HG02571 (cell line): ENCODE data around the gene XPO5.
"Not testable (repeated sequence)": the region's sequence is repeated elsewhere in the genome, so short reads cannot be mapped to it uniquely, and the experiment has no call there.

Experiments used
- ATAC-seq: cut with Tn5 transposase; IDR thresholded peaks from one replicate; pipeline ENCODE4 v1.9.1; 2021; ENCODE audit warnings: mild to moderate bottlenecking, moderate library complexity; ENCODE audit not compliant: unreplicated experiment

Gene XPO5

GRCh38 chr6:43575772-43576551 is at the start of gene XPO5, which contains the start of gene POLH:
XPO5 (minus strand) TSS chr6:43576038; CDS start chr6:43575864, 174 bp downstream.
POLH (plus strand) TSS chr6:43576185; CDS start chr6:43582320, 6,135 bp downstream.
- peak; percentile 79 for ATAC-seq

DNA sequence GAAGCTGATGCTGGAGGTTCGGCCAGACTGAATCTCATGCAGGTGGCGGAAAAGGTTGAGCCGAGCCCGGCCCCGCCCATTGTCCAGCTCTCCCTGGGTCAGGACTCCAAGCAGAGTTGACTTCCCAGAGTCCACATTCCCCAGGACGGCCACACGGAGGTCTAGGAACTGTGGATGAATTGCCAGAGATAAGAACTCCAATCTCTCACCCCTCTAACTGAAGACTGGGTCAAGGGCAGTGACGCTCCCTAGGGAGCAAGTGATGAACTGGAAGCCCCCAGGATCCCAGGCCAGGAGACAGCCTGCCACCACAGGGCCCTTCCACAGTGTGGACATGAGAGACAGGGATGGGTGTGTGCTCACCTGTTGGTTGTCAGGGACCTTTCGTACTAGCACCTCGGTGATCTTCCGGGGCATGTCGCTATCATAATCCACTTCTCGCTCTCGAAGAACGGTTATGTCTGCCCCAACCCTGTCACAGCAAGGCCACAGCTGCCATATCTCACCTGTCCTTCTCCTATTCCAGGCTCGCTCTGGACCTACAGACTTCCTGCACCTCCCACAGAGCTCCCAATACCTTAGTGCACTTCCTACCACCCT is 49.7 kb upstream of the XPO5 start:
- no peak for ATAC-seq

DNA sequence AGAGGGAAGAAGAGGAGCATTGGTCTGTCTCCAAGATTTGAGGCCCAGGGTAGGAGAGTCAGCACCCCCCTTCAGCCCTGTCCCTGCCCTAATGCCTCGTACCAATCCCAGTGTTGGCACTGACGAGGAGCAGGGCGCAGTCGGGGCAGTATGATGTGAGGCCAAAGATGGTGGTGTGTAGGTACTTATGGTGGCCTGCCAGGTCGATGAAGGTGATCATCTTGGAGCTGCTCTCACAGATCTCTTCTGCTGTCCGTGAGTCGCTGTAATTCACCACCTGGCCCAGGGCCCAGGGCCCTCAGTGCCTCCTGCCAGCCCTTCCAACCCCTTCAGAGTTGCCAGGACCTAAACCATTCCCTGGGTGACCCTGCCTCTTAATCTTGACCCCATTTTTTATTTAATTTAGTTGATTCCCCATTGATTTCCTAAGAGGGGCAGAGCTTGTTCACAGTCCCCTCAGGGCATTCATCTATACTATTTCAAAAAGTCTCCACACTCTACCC is 49.0 kb upstream of the XPO5 start:
- no peak for ATAC-seq

GRCh38 chr6:43623880-43624785 is 48.3 kb upstream of the XPO5 start:
- no peak for ATAC-seq

DNA sequence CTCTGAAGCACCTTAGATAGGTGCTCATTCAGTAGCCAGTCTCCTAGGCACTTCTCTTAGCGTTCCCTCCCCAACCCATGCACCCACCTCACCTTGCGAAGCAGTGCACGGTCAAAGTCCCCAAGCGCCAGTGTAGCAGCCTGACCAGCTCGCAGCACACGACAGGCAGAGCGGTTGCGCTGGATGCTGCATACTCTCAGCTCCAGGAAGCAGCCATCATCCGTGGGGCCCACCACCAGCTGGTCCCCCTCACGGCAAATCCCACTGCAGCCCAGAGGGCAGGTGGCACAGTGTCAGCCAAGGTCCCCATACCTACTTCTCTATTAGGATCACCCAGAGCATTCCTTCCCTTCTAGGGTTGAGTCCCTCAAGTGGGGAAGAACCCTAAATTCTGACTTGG is 46.7 kb upstream of the XPO5 start:
- no peak for ATAC-seq

DNA sequence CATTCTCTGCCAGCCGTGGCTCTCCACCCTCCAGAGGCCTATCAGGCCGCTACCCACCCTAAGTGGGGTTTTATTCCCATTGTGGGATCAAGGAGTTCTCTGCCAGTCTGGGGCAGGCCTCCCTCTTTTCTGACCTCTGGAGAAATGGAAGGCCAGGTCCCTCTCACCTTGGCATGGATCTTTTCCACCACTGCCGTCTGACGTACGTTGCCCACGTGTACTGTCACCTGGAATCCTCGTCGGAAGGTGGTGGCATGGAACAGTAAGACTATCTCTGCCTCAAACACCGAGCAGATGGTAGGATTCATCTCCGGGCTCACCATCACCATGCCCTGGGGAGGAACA is 46.0 kb upstream of the XPO5 start:
- ATAC-seq, result no peak

DNA sequence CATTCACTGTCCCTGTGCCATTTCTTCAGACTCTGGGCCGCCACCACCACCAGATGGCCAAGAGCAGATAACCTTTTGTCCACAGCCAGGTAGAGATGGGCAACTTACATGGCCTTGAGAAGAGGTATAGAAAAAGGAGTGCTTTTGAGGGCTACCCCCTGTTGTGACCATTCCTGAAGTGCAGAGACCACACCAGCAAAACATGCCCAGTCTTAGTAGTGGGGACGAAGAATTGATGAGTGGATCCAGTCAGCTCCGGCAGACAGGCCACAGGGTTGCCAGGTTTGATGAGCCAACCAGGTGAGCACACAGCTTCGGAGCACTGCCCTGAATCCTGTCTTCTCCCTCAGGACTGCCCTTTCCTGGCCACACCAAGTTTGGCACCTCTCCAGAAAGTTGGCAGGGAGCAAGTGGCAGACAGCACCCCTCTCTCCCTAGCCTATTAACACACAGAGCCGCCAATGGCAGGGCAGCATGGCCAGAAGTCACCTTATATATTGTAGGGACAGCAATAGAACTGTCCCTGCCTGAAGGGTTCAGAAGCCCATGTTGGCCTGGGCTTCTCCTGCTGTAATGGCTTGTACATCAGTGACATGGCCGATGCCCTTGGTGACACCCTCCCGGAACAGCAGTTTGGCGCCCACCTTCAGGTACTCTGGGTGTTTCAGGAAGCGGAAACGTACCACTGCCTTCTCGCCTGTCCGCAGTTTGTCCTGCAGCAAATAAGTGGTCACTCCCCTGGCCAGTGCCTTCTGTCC is 45.4 kb upstream of the XPO5 start:
- no peak for ATAC-seq

DNA sequence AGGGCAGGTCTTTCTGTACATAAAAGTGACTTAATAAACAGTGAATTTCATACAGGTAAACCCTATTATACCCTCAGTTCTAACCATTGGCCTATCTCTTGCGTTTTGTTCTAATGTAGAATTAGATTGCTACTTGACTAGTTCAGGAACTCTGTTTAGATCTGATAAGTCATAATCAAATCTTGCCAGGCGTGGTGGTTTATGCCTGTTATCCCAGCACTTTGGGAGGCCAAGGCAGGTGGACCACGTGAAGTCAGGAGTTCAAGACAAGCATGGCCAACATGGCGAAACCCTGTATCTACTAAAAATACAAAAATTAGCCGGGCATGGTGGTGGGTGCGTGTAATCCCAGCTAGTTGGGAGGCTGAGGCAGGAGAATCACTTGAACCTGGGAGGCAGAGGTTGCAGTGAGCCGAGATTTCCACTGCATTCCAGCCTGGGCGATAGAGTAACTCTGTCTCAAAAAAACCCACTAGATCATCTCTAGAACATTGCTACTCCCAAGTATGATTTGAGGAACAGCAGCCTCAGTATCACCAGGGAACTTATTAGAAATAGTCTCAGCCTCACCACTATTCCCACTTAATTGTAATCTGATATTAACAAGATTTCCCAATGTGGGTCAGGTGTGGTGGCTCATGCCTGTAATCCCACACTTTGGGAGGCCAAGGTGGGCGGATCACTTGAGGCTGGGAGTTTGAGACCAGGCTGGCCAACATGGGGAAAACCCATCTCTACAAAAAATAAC is 41.1 kb upstream of the XPO5 start:
- no peak for ATAC-seq

- ATAC-seq, result no peak
Observed at GRCh38 chr6:43614396-43614730, 38.5 kb upstream of the XPO5 start.

DNA sequence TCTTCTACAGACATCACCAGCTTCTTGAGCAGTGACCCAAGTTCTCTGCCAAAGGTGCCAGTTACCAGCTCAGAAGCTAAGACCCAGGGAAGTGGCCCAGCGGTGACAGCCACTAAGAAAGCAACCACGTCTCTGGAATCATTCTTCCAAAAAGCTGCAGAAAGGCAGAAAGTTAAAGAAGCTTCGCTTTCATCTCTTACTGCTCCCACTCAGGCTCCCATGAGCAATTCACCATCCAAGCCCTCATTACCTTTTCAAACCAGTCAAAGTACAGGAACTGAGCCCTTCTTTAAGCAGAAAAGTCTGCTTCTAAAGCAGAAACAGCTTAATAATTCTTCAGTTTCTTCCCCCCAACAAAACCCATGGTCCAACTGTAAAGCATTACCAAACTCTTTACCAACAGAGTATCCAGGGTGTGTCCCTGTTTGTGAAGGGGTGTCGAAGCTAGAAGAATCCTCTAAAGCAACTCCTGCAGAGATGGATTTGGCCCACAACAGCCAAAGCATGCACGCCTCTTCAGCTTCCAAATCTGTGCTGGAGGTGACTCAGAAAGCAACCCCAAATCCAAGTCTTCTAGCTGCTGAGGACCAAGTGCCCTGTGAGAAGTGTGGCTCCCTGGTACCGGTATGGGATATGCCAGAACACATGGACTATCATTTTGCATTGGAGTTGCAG is 38.0 kb upstream of the XPO5 start:
- ATAC-seq, result no peak

DNA sequence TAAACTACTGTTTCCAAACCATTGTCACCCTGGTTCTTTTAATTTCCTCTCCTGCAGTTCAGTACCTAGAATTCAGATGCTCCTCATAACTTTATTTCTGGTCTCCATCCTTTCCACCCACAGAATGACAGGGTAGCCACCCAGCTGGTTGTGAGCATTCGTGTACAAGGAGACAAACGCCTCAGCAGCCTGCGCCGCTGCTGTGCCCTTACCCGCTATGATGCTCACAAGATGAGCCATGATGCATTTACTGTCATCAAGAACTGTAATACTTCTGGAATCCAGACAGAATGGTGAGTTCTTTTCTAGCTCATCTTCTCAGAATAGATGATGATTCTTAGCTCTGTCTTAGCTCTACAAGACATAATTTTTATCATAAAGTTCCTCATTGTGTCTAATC is 34.6 kb upstream of the XPO5 start:
- ATAC-seq, result no peak

GRCh38 chr6:43609402-43609801 is 33.6 kb upstream of the XPO5 start:
- ATAC-seq, result no peak

DNA sequence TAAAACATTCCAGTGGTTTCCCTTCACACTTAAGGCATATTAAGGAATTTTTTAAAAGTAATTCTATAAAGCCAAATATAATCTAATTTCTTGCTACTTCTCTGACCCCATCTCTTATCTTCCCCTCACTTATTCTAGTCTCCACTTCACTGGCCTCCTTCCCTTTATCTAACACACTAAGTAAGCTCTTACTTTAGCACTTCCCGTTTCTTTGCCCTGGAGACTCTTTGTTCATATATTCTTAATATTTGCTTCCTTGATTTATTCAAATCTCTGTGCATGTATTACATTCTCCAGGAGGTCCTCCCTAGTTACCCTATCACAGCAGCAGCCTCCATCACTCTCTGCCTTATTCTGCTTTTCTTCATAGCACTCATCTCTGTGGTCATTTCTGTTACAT is 33.0 kb upstream of the XPO5 start:
- ATAC-seq, result no peak

DNA sequence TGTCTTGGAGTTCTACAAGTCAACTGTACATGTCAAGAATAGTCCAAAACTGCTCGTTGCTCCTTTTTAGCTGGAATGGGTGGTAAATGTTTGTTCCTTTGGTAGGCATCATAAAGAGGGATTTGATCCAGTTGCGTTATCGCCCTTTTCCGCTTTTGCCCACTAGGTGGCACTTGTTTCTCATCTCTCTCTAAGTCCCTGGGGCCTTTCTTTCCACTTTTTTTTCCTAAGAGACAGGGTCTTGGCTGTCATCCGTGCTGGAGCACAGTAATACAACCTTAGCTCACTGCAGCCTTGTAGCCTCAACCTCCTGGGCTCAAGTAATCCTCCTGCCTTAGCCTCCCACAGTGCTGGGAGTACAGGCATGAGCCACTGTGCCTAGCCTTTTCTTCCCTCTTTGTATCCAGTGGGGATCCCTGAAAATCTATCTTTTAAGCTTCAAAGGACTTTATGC is 32.5 kb upstream of the XPO5 start:
- no peak for ATAC-seq

- no peak for ATAC-seq
Observed at GRCh38 chr6:43606019-43606418, 30.2 kb upstream of the XPO5 start.

GRCh38 chr6:43604174-43604573 is 28.3 kb upstream of the XPO5 start:
- no peak for ATAC-seq

DNA sequence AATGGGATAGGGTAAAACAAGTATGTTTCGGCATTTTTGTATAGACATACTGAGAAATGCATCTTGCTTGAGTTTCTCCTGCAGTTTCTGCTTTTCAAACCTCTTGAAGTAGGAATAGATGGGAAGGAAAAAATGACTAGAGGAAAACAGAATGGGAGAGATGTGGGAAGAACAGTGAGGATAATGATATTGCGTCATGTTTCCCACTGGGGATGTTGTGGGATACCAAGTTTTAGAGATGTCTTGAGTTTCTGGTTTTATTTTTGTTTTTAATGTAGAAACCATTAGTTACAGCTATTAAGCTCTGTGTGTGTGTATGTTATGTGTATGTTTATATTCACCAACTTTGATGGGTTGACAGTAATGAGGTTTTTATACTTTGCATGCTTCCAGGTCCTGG is 24.8 kb upstream of the XPO5 start:
- no peak for ATAC-seq

DNA sequence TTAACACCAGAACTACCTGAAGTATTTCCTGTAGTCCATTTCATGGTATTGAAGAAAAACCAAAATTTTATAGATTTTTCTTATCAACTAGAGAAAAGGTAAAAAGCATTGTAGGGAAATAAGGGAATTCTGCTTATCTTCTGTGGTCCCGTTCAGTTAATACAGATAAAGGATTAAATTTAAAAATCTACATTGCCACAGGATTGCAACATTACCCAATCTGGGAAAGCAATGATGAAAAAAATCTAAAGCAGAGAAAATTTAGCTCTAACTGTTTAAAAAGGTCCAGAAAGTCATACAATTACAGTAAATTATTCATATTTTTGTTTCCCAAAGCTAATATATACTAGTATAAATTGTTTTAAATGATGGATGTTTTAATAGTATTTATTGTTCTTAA is 18.1 kb upstream of the XPO5 start:
- ATAC-seq, result no peak

DNA sequence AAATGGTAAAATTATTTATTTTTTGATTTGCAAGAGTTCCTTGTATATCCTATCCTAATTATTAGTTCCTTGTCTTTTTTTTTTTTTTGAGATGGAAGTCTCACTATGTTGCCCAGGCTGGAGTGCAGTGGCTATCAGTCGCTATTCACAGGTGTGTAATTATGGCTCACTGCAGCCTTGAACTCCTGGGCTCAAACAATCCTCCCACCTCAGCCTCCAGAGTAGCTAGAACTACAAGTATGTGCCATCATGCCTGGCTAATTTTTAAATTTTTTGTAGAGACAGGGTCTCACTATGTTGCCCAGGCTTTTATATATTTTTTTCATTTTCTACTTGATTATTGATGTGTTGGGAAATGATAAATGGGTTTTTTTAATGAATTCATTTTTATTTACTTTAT is 13.7 kb upstream of the XPO5 start:
- ATAC-seq, result not testable (repeated sequence)

GRCh38 chr6:43588194-43588593 is 12.4 kb upstream of the XPO5 start:
- ATAC-seq, result no peak
